Measurements from ENCODE around the gene DRC3.

DNA sequence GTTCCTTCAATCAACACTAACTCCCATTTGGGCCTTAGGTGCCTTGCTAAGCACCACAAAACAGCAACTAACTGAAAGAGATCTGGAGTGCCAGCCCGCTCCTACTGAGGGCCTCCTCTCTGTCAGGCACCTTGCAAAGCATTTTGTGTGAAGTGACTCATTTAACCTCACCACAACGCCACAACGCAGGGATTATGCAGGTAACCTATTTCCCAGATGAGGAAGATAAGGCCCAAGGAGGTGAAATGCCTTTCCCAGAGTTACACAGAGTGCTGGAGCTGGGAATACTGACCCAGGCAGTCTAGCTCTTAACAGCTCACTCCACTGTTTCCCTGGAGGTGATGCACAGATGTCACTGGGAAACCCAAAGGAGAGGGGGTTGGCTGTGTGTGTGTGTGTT, 32.8 kb downstream of the DRC3 start:
- TF ChIP-seq EP300 (conservative IDR thresholded peaks at IDR 0.05; ENCODE audit: poor library complexity, severe bottlenecking) (no peak), EZH2 (IDR thresholded peaks at IDR 0.05; ENCODE audit: borderline replicate concordance, insufficient read depth, low read length, poor library complexity, severe bottlenecking) (no peak)
- TF ChIP-seq, protein P1, sequence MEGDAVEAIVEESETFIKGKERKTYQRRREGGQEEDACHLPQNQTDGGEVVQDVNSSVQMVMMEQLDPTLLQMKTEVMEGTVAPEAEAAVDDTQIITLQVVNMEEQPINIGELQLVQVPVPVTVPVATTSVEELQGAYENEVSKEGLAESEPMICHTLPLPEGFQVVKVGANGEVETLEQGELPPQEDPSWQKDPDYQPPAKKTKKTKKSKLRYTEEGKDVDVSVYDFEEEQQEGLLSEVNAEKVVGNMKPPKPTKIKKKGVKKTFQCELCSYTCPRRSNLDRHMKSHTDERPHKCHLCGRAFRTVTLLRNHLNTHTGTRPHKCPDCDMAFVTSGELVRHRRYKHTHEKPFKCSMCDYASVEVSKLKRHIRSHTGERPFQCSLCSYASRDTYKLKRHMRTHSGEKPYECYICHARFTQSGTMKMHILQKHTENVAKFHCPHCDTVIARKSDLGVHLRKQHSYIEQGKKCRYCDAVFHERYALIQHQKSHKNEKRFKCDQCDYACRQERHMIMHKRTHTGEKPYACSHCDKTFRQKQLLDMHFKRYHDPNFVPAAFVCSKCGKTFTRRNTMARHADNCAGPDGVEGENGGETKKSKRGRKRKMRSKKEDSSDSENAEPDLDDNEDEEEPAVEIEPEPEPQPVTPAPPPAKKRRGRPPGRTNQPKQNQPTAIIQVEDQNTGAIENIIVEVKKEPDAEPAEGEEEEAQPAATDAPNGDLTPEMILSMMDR (IDR thresholded peaks at IDR 0.05; ENCODE audit: poor library complexity, severe bottlenecking): no peak

All from neural cell (in vitro differentiated cells).